Muscle of leg (tissue), 11 donors: Measurements from ENCODE around the gene ZDHHC14. TPM values are rescaled to one million over a fixed set of nuclear protein-coding genes. Genes with fewer than 3 reads are reported as not detected.

Experiments used
- DNase-seq: peaks from one replicate; pipeline ENCODE4 v3.0.0; 2013
- H3K27ac ChIP-seq: one replicate; pipeline ENCODE4 v1.5.1; 2013; ENCODE audit warnings: mild to moderate bottlenecking, low read length, control low read depth
- H3K27me3 ChIP-seq: one replicate; pipeline ENCODE4 v1.6.1; 2013; ENCODE audit warnings: low read length; ENCODE audit not compliant: control insufficient read depth, insufficient read depth
- H3K36me3 ChIP-seq: one replicate; pipeline ENCODE4 v1.6.1; 2013; ENCODE audit warnings: low read length; ENCODE audit not compliant: control insufficient read depth, insufficient read depth
- H3K4me1 ChIP-seq: one replicate; pipeline ENCODE4 v1.6.1; 2013; ENCODE audit warnings: low read length; ENCODE audit not compliant: control insufficient read depth, insufficient read depth
- H3K4me3 ChIP-seq: one replicate; pipeline ENCODE4 v1.5.1; 2013; ENCODE audit warnings: low read length, control low read depth
- H3K9me3 ChIP-seq: replicated peaks from 2 replicates; pipeline ENCODE4 v1.6.1; 2013; ENCODE audit warnings: low read depth, low read length; ENCODE audit not compliant: control insufficient read depth
- WGBS: methylation state at CpG from one replicate; pipeline ENCODE4 v1.1.5; 2013; ENCODE audit warnings: missing lambda C conversion rate; ENCODE audit not compliant: insufficient coverage; 5-methylcytosine and 5-hydroxymethylcytosine counted together
- polyA plus RNA-seq, 8 donors: library from polyadenylated mRNA; unstranded; fragments of 120-200 nt; gene quantifications; one replicate each; pipeline versions ENCODE4 v1.2.1 to v1.2.3, GENCODE V29; 2013; ENCODE audit warnings: inconsistent platforms in 1 of 8, low replicate concordance in 1 of 8; ENCODE audit not compliant: insufficient read length in 8 of 8, insufficient read depth in 1 of 8
- total RNA-seq: library from RNA; stranded (reverse); fragments of 120-200 nt; gene quantifications from one replicate; pipeline ENCODE4 v1.2.4, GENCODE V29; 2013

Gene ZDHHC14
- total and polyA plus RNA-seq, 9 donors = 3.4 to 8.9 (median 5.7) TPM

DNA sequence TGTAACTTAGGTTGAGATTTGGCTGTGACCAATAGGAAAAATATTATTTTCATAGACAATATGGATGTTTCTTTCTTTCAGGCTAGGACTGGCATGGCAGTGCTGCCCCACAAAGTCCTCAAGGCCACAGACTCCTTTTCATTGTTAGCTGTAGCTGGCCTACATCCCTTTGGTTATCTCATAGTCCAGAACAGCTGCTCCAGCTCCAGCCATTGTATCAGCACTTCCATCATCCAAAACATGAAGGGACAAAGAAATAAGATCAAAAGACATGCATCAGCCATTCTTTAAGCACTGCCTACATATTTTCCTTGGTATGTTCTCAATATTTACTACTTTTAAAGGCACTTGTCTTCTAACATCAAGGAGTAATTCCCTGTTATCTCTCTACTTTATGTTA is 73.0 kb downstream of the ZDHHC14 start:
- no peak overlapping the region for H3K4me3 ChIP-seq
- H3K27me3 ChIP-seq = no peaks in the 10 kb centered on the region
- H3K27ac ChIP-seq = no peak overlapping the region
- no peaks in the 10 kb centered on the region for H3K36me3 ChIP-seq
- peaks cover 8% of the 10 kb centered on the region for H3K4me1 ChIP-seq
- DNase-seq = no peak
- H3K9me3 ChIP-seq = no peaks in the 10 kb centered on the region

DNA sequence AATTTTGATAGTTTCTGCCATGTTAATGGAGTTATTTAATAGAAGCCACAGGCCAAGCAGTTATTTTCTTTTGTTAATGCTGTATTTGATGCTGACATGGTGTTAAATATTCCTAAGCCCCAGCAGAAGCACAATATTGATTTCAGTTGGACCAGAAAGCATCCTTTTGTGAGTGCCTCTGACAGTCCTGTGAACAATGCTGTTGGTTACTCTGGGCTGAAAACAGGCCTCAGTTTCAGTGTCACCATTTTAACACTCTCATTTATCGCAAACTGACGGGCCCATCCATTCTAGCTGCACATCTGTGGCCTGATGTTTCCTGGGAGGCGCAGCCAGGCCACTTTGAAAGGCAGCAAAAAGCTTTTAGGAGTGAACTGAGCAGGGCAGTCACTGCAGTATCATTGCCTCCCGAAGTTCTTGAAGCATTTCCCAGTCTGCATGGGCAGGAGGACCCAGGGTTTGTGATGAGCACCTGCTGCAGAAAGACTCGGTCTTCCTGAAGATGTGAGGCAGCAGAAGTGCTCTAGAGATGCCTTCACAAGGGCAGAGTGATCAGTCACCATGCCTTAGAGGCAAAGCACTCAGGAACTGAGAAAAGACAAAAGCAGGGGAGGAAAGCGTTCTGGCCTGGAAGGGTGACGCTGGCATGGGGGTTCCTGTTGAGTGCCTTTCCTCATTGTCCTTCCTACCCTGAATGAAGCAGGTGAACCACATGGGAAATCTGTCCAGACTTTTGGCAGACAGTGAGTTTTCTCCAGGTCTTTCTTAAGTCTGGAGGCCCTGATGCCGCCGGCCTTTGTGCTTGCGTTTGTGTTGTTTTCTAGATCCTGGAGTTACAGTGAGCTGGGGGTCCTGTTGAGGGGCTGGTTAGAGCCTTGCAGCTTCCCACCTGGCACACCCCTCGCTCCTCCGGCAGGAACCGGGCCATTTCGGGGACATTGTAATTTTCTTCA is 74.0 kb downstream of the ZDHHC14 start:
- Histone ChIP-seq H3K36me3 (no peaks in the 10 kb centered on the region), H3K9me3 (no peaks in the 10 kb centered on the region), H3K27me3 (no peaks in the 10 kb centered on the region), H3K4me3 (no peak overlapping the region), H3K4me1 (peaks cover 8% of the 10 kb centered on the region), H3K27ac (peak overlapping the region; percentile 16)
- no peak for DNase-seq
- 64% methylated on average over 8 of the region's 14 CpGs for whole genome bisulfite sequencing

DNA sequence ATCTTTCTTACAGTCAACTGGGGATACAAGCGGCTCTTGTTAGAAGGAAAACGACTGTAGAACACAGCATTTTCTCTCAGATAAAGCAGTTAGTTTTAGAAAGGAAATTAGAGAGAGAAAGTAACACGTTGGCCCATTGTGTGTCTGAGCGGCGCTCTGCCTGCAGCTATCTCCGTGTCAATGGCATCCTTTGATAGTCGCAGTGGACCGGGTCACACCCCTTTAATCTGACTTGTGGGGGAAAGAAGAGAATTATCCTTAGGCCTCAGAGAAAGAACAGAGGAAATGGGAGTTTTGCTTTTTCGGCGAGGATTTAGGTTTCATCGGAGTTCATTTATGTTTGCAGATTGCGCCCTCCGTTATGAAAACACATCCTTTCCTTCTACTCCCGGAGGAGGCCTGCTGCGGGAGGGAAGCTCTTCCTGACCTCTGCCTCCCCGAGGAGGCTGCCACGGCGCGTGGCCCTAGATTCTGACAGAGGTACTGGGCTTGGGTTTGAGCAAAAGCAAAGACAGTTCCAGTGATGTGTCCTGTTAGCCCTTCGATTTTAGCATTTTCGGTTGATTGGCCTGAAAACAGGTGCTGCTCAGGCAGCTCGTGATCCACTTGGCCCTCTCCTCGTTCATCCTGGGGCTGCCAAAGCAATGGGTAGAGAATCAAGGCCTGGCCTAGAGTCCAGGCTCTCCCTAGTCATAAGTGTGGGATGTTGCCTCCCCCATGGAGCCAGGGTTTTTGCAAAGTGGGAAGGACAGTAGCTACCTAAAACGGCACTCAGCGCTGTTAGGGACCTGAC is 74.9 kb downstream of the ZDHHC14 start:
- Histone ChIP-seq H3K9me3 (no peaks in the 10 kb centered on the region), H3K4me1 (peaks cover 11% of the 10 kb centered on the region), H3K36me3 (no peaks in the 10 kb centered on the region), H3K27ac (peak overlapping the region; percentile 16), H3K4me3 (no peak overlapping the region), H3K27me3 (no peaks in the 10 kb centered on the region)
- no peak for DNase-seq
- 46% methylated on average over 18 of the region's 25 CpGs for WGBS

DNA sequence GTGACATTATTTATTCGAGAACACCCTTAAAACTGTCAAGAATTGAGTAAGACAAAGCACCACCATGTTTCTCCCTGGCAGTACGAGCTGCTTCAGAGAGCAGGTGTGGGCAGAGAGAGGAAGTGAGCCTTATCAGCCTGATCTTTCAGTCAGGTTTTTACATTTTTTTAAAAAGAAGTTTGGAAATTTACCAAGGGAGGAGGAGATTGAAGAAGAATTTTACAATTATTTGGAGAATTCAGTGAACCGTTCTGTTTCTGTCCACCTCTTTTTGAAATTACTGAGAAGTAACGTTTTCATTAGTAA is 75.5 kb downstream of the ZDHHC14 start:
- no peaks in the 10 kb centered on the region for H3K27me3 ChIP-seq

DNA sequence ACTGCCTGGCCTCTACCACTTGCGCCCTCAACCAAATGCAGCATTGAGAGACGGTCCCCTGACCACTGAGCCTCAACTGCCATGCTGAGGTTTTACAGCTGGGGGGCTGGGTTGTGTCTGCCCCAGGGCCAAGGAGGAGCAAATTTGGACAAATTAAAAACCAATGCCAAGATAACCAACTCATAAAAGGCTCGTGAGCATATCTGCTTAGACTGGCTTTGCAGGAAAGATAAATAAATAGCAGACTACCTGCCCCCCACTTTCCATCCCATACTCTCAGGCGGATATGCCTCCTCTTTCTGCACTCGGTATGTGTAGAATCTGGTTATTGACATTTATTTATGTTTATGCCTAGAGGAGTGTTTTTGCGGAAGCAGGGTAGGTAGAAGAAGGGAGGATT is 76.8 kb downstream of the ZDHHC14 start:
- Histone ChIP-seq H3K27me3 (no peaks in the 10 kb centered on the region), H3K27ac (no peak overlapping the region), H3K4me1 (peaks cover 20% of the 10 kb centered on the region), H3K36me3 (no peaks in the 10 kb centered on the region), H3K9me3 (no peaks in the 10 kb centered on the region), H3K4me3 (no peak overlapping the region)
- no peak for DNase-seq
- 86% methylated on average over 3 of the region's 6 CpGs for WGBS

More for the DNA sequence above, 75.5 kb downstream of the ZDHHC14 start:
- Histone ChIP-seq H3K4me3 (no peak overlapping the region), H3K27ac (no peak overlapping the region), H3K36me3 (no peaks in the 10 kb centered on the region), H3K4me1 (peaks cover 17% of the 10 kb centered on the region), H3K9me3 (no peaks in the 10 kb centered on the region)
- 53% methylated on average over 3 of the region's 4 CpGs for WGBS
- DNase-seq = no peak

DNA sequence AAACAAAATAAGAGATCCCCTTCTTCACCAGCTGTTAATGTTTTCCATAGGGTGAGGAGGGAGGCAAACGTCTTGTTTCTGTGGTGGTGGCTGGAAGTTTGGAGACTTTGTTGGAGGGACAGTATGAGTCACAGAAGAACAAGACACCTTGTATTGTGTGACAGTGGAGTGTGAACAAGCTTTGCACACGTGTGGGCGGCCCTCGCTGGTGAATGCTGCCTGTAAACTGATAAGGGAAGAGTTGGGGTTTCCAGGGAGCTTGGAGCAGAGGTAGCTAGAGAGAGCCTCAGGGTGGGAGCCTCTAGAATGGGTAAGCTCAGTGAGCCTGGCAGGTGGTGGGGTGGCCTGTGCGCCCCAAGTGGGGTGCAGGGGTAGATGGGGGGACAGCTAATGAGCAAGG is 78.3 kb downstream of the ZDHHC14 start:
- no peak for DNase-seq
- Histone ChIP-seq H3K36me3 (no peaks in the 10 kb centered on the region), H3K4me3 (no peak overlapping the region), H3K4me1 (peaks cover 20% of the 10 kb centered on the region), H3K9me3 (no peaks in the 10 kb centered on the region), H3K27ac (no peak overlapping the region), H3K27me3 (no peaks in the 10 kb centered on the region)
- WGBS = 81% methylated on average over 5 of the region's 5 CpGs

DNA sequence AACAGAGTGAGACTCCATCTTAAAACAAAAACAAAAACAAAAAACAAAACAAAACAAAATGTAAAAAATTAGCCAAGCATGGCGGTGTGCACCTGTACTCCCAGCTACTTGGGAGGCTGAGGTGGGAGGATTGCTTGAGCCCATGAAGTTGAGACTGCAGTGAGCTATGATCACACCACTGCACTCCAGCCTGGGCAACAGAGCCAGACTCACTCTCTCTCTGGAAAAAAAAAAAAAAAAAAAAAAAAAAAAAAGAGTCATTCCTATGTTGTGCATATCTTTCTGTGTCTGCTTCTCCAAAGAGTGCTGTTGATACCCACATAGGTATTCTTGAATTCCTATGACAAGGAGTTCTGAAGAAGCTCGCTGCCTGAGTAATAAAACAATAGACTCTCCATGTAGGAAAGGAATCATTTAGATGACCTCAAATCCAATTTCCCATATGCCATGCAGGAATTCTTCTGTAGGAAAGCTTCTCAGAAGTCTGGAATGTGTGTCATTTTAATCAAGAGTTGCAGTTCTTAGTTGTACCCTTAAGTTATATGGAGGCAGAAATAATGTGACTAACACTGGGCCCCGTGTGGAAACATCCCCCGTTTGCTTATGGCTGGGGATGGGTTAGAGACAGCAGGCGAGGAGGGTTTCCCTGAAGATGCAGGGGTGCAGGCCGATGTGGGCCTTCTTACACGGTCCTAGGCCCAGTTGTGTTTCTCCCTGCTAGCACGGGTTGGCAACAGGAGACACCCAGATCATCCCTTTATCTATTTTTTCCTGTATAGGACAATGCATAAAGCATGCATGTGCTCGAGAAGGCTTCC is 79.4 kb downstream of the ZDHHC14 start:
- Histone ChIP-seq H3K27ac (peak overlapping the region; percentile 31), H3K4me3 (no peak overlapping the region), H3K36me3 (no peaks in the 10 kb centered on the region), H3K27me3 (no peaks in the 10 kb centered on the region), H3K9me3 (no peaks in the 10 kb centered on the region), H3K4me1 (peaks cover 20% of the 10 kb centered on the region)
- 79% methylated on average over 5 of the region's 9 CpGs for whole genome bisulfite sequencing
- no peak for DNase-seq

DNA sequence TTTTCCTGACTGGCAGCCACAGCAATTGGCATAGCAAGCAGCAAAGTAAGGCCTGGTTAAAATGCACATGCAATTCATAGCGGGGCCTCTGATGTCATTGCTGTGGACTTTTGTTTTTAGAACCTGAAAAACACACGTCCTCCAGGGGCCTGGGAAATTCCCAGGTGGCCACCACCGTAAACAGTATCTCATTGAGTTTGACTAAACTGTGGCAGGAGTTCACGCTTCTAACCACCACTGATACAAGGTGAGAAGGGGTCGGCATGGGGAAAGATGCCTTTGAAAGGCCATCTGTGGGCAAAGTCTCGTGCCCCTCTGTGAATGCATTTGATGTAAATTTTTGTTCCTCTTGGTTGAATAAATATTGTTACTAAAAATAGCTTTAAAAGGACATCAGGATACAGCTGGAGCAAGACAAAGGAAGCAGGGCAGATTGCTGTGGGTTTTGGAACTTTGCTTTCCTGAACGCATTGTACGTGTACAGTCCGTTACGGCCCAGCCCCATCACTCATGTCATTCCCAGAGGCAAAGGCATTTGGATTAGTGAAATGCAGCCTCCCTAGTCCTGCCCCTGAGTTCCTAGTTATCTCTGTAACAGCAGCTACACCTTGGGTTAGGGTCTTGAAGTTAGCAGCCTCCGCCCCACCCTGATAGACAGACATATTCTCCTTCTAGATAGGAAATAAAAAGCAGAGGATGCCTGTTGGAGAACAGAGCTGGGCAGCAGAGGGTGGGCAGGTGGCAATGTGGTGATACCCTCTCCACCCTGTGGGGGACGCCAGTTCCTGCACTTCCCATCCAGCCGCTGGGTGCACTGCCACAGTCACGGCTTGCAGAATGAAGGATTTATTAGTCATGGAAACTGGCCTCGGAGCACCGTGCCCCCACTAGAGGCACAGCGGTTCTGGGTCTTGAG is 80.3 kb downstream of the ZDHHC14 start:
- WGBS = 49% methylated on average over 10 of the region's 17 CpGs
- Histone ChIP-seq H3K9me3 (no peaks in the 10 kb centered on the region), H3K27me3 (no peaks in the 10 kb centered on the region), H3K36me3 (no peaks in the 10 kb centered on the region), H3K27ac (peak overlapping the region; percentile 51), H3K4me1 (peaks cover 14% of the 10 kb centered on the region), H3K4me3 (no peak overlapping the region)
- peak; percentile 35 for DNase-seq

DNA sequence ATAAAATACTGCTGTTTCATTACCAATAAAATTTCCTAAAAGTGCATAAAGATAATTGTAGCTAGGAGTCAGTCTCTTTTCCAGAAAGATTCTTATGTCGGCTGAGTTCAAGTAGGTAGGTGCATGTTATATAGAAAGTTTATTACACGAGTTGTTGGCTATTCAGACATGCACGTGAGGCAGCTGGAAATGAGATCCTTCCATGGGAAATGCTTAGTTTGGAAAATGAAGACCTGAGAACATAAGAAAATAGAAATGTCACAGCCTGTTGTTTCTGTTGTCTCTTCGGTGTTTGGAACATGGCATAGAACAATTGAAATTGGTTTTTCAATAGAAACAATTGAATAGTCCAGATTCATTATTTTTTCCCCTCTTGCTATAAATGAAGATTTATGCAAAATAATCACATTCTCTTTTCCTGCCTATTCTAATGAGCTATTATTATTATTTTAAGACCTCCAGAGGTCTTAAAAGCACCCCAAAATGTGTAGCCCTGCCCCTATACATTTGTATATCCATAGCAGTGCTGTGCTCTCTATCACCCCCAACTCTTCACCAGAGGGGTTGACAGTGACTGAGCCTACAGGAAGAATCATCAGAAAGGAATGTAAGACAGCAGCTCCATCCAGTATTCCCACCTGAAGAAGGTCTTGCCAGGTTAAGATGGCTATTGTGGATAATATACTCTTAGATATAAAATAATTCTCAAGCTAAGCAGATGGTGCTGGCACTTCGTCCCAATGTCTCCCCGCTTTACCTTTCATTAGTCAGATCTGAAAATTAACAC is 82.2 kb downstream of the ZDHHC14 start:
- peak; percentile 26 for DNase-seq
- Histone ChIP-seq H3K4me1 (peaks cover 12% of the 10 kb centered on the region), H3K36me3 (no peaks in the 10 kb centered on the region), H3K27me3 (no peaks in the 10 kb centered on the region), H3K4me3 (no peak overlapping the region), H3K27ac (no peak overlapping the region), H3K9me3 (no peaks in the 10 kb centered on the region)
- 48% methylated on average over 3 of the region's 6 CpGs for WGBS
